ENCODE measurements around the gene NKRF.

DNA sequence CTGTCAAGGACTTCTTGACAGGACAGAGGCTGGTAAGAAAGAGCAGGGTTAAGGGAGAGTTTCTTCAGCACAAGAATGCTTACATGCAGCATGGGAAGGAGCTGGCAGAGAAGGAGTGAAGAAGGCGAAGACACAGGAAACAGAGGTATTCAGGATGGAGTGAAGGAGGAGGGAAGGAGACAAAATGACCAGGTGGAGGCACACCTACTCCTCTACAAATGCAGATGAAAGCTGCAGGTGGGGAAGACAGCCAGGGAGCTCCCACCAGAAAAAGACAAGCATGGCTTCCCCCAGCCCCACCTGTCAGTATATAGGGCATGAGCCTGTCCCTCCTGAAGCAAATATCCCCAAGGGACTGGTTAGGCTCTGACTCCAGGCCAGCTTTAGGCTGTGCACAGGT lies 29.6 kb upstream of the NKRF start:
- TF ChIP-seq, protein P1, sequence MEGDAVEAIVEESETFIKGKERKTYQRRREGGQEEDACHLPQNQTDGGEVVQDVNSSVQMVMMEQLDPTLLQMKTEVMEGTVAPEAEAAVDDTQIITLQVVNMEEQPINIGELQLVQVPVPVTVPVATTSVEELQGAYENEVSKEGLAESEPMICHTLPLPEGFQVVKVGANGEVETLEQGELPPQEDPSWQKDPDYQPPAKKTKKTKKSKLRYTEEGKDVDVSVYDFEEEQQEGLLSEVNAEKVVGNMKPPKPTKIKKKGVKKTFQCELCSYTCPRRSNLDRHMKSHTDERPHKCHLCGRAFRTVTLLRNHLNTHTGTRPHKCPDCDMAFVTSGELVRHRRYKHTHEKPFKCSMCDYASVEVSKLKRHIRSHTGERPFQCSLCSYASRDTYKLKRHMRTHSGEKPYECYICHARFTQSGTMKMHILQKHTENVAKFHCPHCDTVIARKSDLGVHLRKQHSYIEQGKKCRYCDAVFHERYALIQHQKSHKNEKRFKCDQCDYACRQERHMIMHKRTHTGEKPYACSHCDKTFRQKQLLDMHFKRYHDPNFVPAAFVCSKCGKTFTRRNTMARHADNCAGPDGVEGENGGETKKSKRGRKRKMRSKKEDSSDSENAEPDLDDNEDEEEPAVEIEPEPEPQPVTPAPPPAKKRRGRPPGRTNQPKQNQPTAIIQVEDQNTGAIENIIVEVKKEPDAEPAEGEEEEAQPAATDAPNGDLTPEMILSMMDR (IDR thresholded peaks at IDR 0.05) = no peak
- TF ChIP-seq NRF1 (IDR thresholded peaks at IDR 0.05; ENCODE audit: low read depth, low read length) = no peak
- TF ChIP-seq EP300 (IDR thresholded peaks at IDR 0.05; ENCODE audit: borderline replicate concordance in 1 of 2, low read depth in 1 of 2, low read length in 1 of 2) = no peak
- TF ChIP-seq, protein P2, sequence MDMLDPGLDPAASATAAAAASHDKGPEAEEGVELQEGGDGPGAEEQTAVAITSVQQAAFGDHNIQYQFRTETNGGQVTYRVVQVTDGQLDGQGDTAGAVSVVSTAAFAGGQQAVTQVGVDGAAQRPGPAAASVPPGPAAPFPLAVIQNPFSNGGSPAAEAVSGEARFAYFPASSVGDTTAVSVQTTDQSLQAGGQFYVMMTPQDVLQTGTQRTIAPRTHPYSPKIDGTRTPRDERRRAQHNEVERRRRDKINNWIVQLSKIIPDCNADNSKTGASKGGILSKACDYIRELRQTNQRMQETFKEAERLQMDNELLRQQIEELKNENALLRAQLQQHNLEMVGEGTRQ (IDR thresholded peaks at IDR 0.05; ENCODE audit: borderline replicate concordance, low read depth, low read length) = no peak
- no peak for TF ChIP-seq NFIC (IDR thresholded peaks at IDR 0.05; ENCODE audit: borderline replicate concordance)
- no peak for TF ChIP-seq ELF1 (IDR thresholded peaks at IDR 0.05)
- no peak for TF ChIP-seq GATA2 (CRISPR knock-in tag; IDR thresholded peaks at IDR 0.05)
- TF ChIP-seq EZH2phosphoT487 (IDR thresholded peaks at IDR 0.05; ENCODE audit: borderline replicate concordance, low read depth) = no peak
- no peak for TF ChIP-seq SIN3A (IDR thresholded peaks at IDR 0.05; ENCODE audit: borderline replicate concordance, low read depth, low read length)
- TF ChIP-seq TCF12 (IDR thresholded peaks at IDR 0.05) = no peak
- no peak for TF ChIP-seq SMC3 (IDR thresholded peaks at IDR 0.05; ENCODE audit: low read depth, low read length)
- no peak for TF ChIP-seq MXI1 (IDR thresholded peaks at IDR 0.05; ENCODE audit: low read depth, low read length)
- TF ChIP-seq, protein P3, sequence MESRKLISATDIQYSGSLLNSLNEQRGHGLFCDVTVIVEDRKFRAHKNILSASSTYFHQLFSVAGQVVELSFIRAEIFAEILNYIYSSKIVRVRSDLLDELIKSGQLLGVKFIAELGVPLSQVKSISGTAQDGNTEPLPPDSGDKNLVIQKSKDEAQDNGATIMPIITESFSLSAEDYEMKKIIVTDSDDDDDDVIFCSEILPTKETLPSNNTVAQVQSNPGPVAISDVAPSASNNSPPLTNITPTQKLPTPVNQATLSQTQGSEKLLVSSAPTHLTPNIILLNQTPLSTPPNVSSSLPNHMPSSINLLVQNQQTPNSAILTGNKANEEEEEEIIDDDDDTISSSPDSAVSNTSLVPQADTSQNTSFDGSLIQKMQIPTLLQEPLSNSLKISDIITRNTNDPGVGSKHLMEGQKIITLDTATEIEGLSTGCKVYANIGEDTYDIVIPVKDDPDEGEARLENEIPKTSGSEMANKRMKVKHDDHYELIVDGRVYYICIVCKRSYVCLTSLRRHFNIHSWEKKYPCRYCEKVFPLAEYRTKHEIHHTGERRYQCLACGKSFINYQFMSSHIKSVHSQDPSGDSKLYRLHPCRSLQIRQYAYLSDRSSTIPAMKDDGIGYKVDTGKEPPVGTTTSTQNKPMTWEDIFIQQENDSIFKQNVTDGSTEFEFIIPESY (IDR thresholded peaks at IDR 0.05; ENCODE audit: borderline replicate concordance, low read depth) = no peak
- TF ChIP-seq FOSL2 (IDR thresholded peaks at IDR 0.05; ENCODE audit: borderline replicate concordance, low read depth) = no peak

Data from SK-N-SH (cell line).